HUES6 (cell line): ENCODE measurements around the gene CLIP1.
"Not testable (repeated sequence)": the region's sequence is repeated elsewhere in the genome, so short reads cannot be mapped to it uniquely, and the experiment has no call there.

ENCODE experiments used
- H3K27ac ChIP-seq: 2 replicates; pipeline ENCODE4 v1.7.0; 2013; ENCODE audit warnings: low read depth, mild to moderate bottlenecking, low read length, inconsistent platforms
- H3K27me3 ChIP-seq: 2 replicates; pipeline ENCODE4 v1.6.1; 2013; ENCODE audit warnings: low read length; ENCODE audit not compliant: control insufficient read depth, insufficient read depth
- H3K36me3 ChIP-seq: 2 replicates; pipeline ENCODE4 v1.6.1; 2013; ENCODE audit warnings: low read length; ENCODE audit not compliant: control insufficient read depth, insufficient read depth
- H3K4me1 ChIP-seq: 2 replicates; pipeline ENCODE4 v1.6.1; 2013; ENCODE audit warnings: low read length; ENCODE audit not compliant: control insufficient read depth, insufficient read depth
- H3K4me3 ChIP-seq: 2 replicates; pipeline ENCODE4 v1.5.1; 2013; ENCODE audit warnings: low read depth, low read length
- H3K9ac ChIP-seq: one replicate; pipeline ENCODE4 v1.6.1; 2013; ENCODE audit warnings: mild to moderate bottlenecking, low read length
- H3K9me3 ChIP-seq: 2 replicates; pipeline ENCODE4 v1.6.1; 2013; ENCODE audit warnings: low read depth, low read length; ENCODE audit not compliant: control insufficient read depth, insufficient read depth

Gene CLIP1

DNA sequence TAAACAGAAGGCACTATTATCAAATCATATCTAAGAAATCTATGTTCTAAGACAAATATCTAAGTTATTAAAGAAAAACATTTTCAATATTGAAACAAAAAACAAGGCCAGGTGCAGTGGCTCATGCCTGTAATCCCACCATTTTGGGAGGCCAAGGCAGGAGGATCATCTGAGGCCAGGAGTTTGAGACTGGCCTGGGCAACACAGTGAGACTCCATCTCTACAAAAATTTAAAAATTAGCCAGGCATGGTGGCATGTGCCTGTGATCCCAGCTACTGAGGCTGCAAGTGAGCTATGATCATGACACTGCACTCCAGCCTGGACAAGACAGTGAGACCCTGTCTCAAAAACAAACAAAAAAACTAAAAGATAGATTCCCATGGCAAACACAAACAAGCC, 54.8 kb downstream of the CLIP1 start:
- H3K27ac ChIP-seq, result peak overlapping the region; percentile 94
- H3K27me3 ChIP-seq, H3K4me3 ChIP-seq, H3K9me3 ChIP-seq, H3K36me3 ChIP-seq: not testable (repeated sequence)
- H3K4me1 ChIP-seq, result peaks cover 14% of the 10 kb centered on the region
- peak overlapping the region; percentile 10 for H3K9ac ChIP-seq

- Histone ChIP-seq H3K27ac (peak overlapping the region; percentile 94), H3K9me3 (no peaks in the 10 kb centered on the region), H3K9ac (peak overlapping the region; percentile 71), H3K4me3 (no peak overlapping the region), H3K27me3 (no peaks in the 10 kb centered on the region), H3K36me3 (peaks cover 5% of the 10 kb centered on the region), H3K4me1 (peaks cover 14% of the 10 kb centered on the region)
Measured at GRCh38 chr12:122366685-122367475, 55.6 kb downstream of the CLIP1 start.

DNA sequence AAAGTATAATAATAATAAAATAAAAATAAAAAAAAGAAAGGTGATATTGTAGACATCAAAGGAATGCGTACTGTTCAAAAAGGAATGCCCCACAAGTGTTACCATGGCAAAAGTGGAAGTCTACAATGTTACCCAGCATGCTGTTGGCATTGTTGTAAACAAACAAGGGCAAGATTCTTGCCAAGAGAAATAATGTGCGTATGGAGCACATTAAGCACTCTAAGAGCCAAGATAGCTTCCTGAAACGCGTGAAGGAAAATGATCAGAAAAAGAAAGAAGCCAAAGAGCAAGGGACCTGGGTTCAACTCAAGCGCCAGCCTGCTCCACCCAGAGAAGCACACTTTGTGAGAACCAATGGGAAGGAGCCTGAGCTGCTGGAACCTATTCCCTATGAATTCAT, 57.2 kb downstream of the CLIP1 start:
- not testable (repeated sequence) for H3K27me3 ChIP-seq, H3K27ac ChIP-seq, H3K9ac ChIP-seq, H3K4me3 ChIP-seq, H3K9me3 ChIP-seq
- peaks cover 14% of the 10 kb centered on the region for H3K4me1 ChIP-seq
- H3K36me3 ChIP-seq, result peaks cover 16% of the 10 kb centered on the region

GRCh38 chr12:122363782-122364181, 58.7 kb downstream of the CLIP1 start:
- peaks cover 14% of the 10 kb centered on the region for H3K4me1 ChIP-seq
- H3K27me3 ChIP-seq, result no peaks in the 10 kb centered on the region
- H3K4me3 ChIP-seq, result no peak overlapping the region
- H3K9ac ChIP-seq, result no peak overlapping the region
- H3K9me3 ChIP-seq, result no peaks in the 10 kb centered on the region
- peaks cover 16% of the 10 kb centered on the region for H3K36me3 ChIP-seq
- H3K27ac ChIP-seq, result no peak overlapping the region

- no peak overlapping the region for H3K27ac ChIP-seq
- no peak overlapping the region for H3K9ac ChIP-seq
- no peaks in the 10 kb centered on the region for H3K9me3 ChIP-seq
- H3K36me3 ChIP-seq, result peaks cover 16% of the 10 kb centered on the region
- peaks cover 10% of the 10 kb centered on the region for H3K4me1 ChIP-seq
- H3K4me3 ChIP-seq, result no peak overlapping the region
- H3K27me3 ChIP-seq, result no peaks in the 10 kb centered on the region
Measured at GRCh38 chr12:122362755-122363154, 59.7 kb downstream of the CLIP1 start.

DNA sequence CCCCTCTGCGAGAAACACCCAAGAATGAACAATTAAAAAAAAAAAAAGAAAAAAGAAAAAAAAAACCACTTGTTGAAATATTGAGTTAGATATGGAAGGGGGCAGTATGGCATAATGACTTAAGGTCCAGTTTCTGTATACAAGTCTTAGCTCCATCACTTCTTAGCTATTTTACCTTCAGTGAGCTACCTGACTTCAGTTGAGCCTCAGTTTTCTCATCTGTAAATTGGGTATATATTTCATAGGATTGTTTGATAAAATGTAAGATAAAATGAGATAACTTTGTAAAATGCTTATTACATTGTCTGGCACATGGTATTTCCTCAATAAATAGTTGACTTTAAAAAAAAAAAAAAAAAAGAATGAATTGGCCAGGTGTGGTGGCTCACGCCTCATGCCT, 64.1 kb downstream of the CLIP1 start:
- H3K27ac ChIP-seq, H3K9me3 ChIP-seq, H3K4me1 ChIP-seq, H3K4me3 ChIP-seq, H3K9ac ChIP-seq, H3K27me3 ChIP-seq: not testable (repeated sequence)
- peaks cover 31% of the 10 kb centered on the region for H3K36me3 ChIP-seq

- not testable (repeated sequence) for H3K4me3 ChIP-seq, H3K4me1 ChIP-seq, H3K9me3 ChIP-seq, H3K27me3 ChIP-seq, H3K27ac ChIP-seq, H3K9ac ChIP-seq
- peaks cover 28% of the 10 kb centered on the region for H3K36me3 ChIP-seq
Measured at GRCh38 chr12:122357536-122357935, 64.9 kb downstream of the CLIP1 start.

DNA sequence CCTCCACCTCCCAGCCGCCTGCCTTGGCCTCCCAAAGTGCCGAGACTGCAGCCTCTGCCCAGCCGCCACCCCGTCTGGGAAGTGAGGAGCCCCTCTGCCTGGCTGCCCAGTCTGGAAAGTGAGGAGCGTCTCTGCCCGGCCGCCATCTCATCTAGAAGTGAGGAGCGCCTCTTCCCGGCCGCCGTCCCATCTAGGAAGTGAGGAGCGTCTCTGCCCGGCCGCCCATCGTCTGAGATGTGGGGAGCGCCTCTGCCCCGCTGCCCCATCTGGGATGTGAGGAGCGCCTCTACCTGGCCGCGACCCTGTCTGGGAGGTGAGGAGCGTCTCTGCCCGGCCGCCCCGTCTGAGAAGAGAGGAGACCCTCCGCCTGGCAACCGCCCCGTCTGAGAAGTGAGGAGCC, 65.5 kb downstream of the CLIP1 start:
- H3K4me3 ChIP-seq, H3K27ac ChIP-seq, H3K9ac ChIP-seq, H3K27me3 ChIP-seq, H3K4me1 ChIP-seq, H3K9me3 ChIP-seq: not testable (repeated sequence)
- peaks cover 32% of the 10 kb centered on the region for H3K36me3 ChIP-seq

- Histone ChIP-seq H3K4me3 (no peak overlapping the region), H3K36me3 (peaks cover 28% of the 10 kb centered on the region), H3K4me1 (no peaks in the 10 kb centered on the region), H3K9ac (no peak overlapping the region), H3K9me3 (no peaks in the 10 kb centered on the region), H3K27ac (no peak overlapping the region), H3K27me3 (no peaks in the 10 kb centered on the region)
Measured at GRCh38 chr12:122356192-122356635, 66.3 kb downstream of the CLIP1 start.

DNA sequence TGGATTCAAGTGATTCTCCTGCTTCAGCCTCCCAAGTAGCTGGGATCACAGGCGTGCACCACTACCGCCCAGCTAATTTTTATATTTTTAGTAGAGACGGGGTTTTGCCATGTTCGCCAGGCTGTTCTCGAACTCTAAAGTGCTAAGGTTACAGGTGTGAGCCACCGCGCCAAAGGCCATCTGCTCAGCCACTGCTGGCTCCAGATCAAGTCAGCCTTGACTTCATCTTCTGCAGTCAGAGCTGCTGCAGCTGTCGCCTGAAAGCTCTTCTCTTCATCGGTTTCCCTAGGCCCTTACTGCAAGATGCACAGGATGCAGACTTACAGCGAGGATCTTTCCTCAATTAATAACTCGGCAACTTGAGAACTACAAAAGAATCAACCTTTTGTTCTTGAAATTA, 66.8 kb downstream of the CLIP1 start:
- H3K36me3 ChIP-seq, result peaks cover 23% of the 10 kb centered on the region
- H3K9me3 ChIP-seq, result no peaks in the 10 kb centered on the region
- no peaks in the 10 kb centered on the region for H3K4me1 ChIP-seq
- H3K27ac ChIP-seq, result no peak overlapping the region
- no peaks in the 10 kb centered on the region for H3K27me3 ChIP-seq
- no peak overlapping the region for H3K4me3 ChIP-seq
- no peak overlapping the region for H3K9ac ChIP-seq

GRCh38 chr12:122354958-122355641, 67.4 kb downstream of the CLIP1 start:
- H3K9ac ChIP-seq, result no peak overlapping the region
- H3K36me3 ChIP-seq, result peaks cover 23% of the 10 kb centered on the region
- no peaks in the 10 kb centered on the region for H3K4me1 ChIP-seq
- H3K27ac ChIP-seq, result no peak overlapping the region
- no peak overlapping the region for H3K4me3 ChIP-seq
- no peaks in the 10 kb centered on the region for H3K9me3 ChIP-seq
- no peaks in the 10 kb centered on the region for H3K27me3 ChIP-seq
